GM19239 (cell line): ENCODE results near the gene CCNG1.
"Not testable (repeated sequence)": the region's sequence is repeated elsewhere in the genome, so short reads cannot be mapped to it uniquely, and the experiment has no call there.

Experiments
- DNase-seq: peaks from one replicate; pipeline ENCODE4 v3.0.0; 2011; ENCODE audit warnings: low spot score; ENCODE audit not compliant: insufficient read length
- FAIRE-seq: peaks from 2 replicates; lab custom pipeline; 2011; peaks lifted over from hg19 to GRCh38; lab: Jason Lieb, UNC

The CCNG1 gene

DNA sequence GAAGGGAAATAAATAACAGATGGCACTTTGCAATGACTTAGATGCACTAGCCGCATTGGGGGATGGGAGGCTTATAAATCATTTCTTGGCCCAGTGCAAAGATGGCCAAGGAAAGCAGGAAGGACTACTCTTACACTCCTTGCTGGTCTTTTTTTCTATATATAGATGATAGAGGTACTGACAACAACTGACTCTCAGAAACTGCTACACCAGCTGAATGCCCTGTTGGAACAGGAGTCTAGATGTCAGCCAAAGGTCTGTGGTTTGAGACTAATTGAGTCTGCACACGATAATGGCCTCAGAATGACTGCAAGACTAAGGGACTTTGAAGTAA lies 1.7 kb downstream of the CCNG1 start:
- no peak for DNase-seq

GRCh38 chr5:163440954-163441353 lies 3.6 kb downstream of the CCNG1 start:
- DNase-seq = no peak
- no peak for FAIRE-seq

More for the DNA sequence above, 1.7 kb downstream of the CCNG1 start:
- peak; percentile 59 for FAIRE-seq

- no peak for FAIRE-seq
- DNase-seq = no peak
Observed at GRCh38 chr5:163444526-163444925, 7.1 kb downstream of the CCNG1 start.

DNA sequence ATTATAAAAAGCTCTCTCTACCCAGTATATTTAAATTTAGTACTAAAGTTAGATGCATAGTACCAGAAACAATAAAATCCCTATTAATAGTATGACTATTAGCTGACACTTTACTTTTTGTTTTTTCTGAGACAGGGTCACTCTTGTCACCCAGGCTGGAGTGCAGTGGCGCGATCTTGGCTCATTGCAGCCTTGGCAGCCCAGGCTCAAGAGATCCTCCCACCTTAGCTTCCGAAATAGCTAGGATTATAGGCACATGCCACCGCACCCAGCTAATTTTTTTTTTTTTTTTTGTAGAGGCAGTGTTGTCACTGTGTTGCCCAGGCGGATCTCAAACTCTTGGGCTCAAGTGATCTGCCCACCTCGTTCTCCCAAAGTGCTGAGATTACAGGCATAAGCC lies 8.0 kb downstream of the CCNG1 start:
- DNase-seq (no peak), FAIRE-seq (no peak)

DNA sequence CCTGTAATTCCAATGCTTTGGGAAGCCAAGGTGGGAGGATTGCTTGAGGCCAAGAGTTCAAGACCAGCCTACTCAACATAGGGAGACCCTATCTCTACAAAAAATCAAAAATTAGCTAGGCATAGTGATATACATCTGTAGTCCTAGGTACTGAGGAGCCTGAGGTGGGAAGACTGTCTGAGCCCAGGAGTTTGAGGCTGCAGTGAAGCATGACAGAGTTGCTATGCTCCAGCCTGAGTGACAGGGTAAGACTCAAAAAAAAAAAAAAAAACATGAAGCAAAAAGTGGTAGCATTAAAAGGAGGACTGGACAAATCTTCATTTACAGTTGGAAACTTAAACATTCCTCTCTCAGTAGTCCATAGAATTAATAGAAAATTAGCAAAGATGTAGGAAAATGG lies 9.8 kb downstream of the CCNG1 start:
- no peak for FAIRE-seq

DNA sequence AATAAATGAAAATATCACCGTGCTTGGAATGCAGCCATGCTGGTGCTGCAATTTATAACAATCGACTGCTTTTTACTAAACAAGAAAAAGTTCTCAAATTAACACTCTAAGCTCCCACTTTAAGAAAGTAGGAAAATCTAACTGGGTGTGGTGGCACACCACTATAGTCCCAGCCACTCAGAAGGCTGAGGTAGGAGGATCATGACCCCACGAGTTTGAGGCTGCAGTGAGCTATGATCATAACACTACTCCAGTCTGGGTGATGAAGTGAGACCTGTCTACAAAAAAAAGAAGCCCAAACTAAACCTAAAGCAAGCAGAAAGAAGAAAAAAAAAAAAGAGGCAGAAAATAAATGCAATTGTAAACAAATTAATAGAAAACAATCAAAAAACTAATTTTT lies 10.5 kb downstream of the CCNG1 start:
- DNase-seq (no peak), FAIRE-seq (no peak)

More for the DNA sequence above, 9.8 kb downstream of the CCNG1 start:
- no peak for DNase-seq

- FAIRE-seq = no peak
- DNase-seq = no peak
Observed at GRCh38 chr5:163448491-163448890, 11.1 kb downstream of the CCNG1 start.

DNA sequence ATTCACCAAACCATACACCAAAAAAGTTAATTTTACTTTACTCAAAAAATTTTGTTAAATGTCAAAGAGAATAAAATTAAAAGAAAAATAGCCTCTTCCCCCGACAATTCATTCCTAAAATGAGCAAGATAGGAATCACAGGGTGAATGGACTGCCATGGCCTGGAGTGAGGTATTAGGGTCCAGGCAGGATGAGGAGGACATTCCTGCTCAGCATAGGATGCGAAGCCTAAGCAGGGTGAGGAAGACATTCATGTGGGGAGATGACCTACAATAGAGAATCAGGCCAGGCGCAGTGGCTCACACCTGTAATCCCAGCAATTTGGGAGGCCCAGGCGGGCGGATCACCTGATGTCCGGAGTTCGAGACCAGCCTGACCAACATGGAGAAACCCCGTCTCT lies 14.1 kb downstream of the CCNG1 start:
- no peak for FAIRE-seq
- no peak for DNase-seq

GRCh38 chr5:163453705-163454104 lies 16.3 kb downstream of the CCNG1 start:
- no peak for DNase-seq
- FAIRE-seq = no peak

GRCh38 chr5:163455406-163455805 lies 18.0 kb downstream of the CCNG1 start:
- not testable (repeated sequence) for DNase-seq, FAIRE-seq

- DNase-seq = no peak
- no peak for FAIRE-seq
Observed at GRCh38 chr5:163456029-163456589, 18.7 kb downstream of the CCNG1 start.

DNA sequence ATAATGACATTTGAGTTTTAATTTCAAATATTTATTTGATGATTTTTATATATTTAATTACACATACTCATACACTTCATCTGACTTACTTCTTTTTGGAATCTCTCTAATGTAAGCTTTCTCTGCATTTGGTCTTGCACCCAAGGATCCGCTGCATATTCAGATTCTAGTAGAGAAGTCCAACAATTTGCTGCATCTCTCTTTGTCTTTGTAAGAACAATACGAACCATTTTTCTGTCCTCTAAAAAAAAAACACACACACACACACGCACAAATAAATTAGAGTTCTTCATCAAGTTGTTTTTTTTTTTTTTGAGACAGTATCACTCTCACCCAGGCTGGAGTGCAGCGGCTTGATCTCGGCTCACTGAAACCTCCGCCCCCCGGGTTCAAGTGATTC lies 19.4 kb downstream of the CCNG1 start:
- FAIRE-seq (no peak), DNase-seq (no peak)

- FAIRE-seq (peak; percentile 44), DNase-seq (no peak)
Observed at GRCh38 chr5:163458778-163459385, 21.5 kb downstream of the CCNG1 start.

GRCh38 chr5:163459462-163459818 lies 22.0 kb downstream of the CCNG1 start:
- no peak for DNase-seq
- FAIRE-seq = no peak

- DNase-seq (peak; percentile 45), FAIRE-seq (peak; percentile 99)
Observed at GRCh38 chr5:163459819-163460561, 22.6 kb downstream of the CCNG1 start, which contains the start of gene NUDCD2. Gene NUDCD2, minus strand, starts transcription at chr5:163460102. Its CDS starts 52 bp downstream, at chr5:163460050.

- FAIRE-seq (peak; percentile 31), DNase-seq (no peak)
Observed at GRCh38 chr5:163460562-163461171, 23.3 kb downstream of the CCNG1 start, which contains the start of gene HMMR. Gene HMMR, plus strand, starts transcription at chr5:163460632. Its CDS starts 61 bp downstream, at chr5:163460693.

- DNase-seq (no peak), FAIRE-seq (no peak)
Observed at GRCh38 chr5:163463063-163463435, 25.7 kb downstream of the CCNG1 start.

DNA sequence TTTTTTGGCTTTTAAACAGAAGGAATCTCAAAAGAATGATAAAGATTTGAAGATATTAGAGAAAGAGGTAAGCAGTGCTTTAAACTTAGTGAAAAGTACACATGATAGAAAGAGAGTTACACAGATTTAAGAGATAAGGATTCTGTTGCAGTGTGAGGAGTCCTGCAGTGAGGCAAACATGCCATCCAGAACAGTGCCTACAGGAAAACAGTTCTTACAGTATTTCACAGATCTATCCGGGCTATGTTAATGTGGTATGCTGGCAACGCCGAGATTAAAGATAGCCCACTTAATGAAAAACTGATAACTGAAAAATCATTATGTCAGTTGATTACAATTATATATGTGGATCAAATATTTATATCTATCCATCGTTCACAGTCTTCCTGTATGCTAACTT lies 30.3 kb downstream of the CCNG1 start:
- DNase-seq (no peak), FAIRE-seq (no peak)

DNA sequence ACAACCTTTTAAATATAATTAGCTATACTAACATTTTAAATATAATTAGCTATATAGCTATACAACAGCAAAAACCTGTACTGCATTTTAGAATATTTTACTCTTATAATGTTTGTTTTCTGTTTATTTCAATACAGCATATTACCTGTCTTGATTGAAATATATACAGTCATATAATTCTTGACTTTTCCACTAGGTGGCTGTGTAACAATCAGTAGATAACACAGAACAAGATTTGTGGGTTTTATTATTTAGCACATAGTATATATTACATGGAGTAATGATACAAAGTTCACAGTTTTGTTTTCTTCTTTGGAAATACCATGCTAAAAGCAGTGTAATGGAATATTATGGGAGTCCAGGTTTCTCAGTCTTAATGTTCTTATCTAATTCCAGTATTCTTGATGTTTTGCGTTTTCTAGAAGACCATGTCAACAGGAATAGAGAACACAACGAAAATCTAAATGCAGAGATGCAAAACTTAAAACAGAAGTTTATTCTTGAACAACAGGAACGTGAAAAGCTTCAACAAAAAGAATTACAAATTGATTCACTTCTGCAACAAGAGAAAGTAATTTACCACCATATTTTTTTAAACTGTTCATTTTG lies 36.3 kb downstream of the CCNG1 start:
- FAIRE-seq = peak; percentile 66

DNA sequence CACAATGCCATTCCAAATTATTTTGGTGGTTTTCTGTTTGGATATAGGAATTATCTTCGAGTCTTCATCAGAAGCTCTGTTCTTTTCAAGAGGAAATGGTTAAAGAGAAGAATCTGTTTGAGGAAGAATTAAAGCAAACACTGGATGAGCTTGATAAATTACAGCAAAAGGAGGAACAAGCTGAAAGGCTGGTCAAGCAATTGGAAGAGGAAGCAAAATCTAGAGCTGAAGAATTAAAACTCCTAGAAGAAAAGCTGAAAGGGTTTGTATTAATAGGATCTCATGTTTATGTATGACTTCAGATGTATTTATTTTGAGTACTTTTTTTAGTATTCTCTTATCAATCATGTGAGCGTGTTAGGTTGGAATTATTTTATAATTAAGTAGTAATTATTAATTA lies 38.0 kb downstream of the CCNG1 start:
- FAIRE-seq = no peak
- DNase-seq = no peak

More for the DNA sequence above, 36.3 kb downstream of the CCNG1 start:
- DNase-seq = no peak
